ENCODE data around the gene ZEB1. TPM values are rescaled to one million over a fixed set of nuclear protein-coding genes. Genes with fewer than 3 reads are reported as not detected.
A peak's percentile ranks its signal among the peaks of the same experiment; 100 is the strongest.

ZEB1 gene
- total and polyA plus RNA-seq, 10 of the 15 experiments (the other 5 are each of a cell fraction or from before 2014, with no cell fraction given) = 10.4 to 35.6 (median 24.5) TPM

- Histone ChIP-seq H3K27me3 (replicated peaks in 1 of 2; ENCODE audit: control insufficient read depth in 2 of 2, insufficient read depth in 2 of 2, low read length in 1 of 2) (no peaks in the 10 kb centered on the region), H3K36me3 (ENCODE audit: control insufficient read depth in 2 of 2, insufficient read depth in 2 of 2, low read length in 1 of 2) (no peaks in the 10 kb centered on the region), H3K4me1 (ENCODE audit: control insufficient read depth, insufficient read depth, low read length) (peaks cover 25% of the 10 kb centered on the region), H2AFZ (ENCODE audit: control insufficient read depth, low read depth, low read length) (no peak overlapping the region), H3K9me3 (replicated peaks; ENCODE audit: control insufficient read depth, insufficient read depth, low read length) (peaks cover 2% of the 10 kb centered on the region), H3K4me3 (no peak overlapping the region), H3K9ac (ENCODE audit: control insufficient read depth, insufficient read depth, low read length) (no peak overlapping the region), H4K20me1 (ENCODE audit: control insufficient read depth, insufficient read depth) (no peaks in the 10 kb centered on the region), H3K79me2 (ENCODE audit: control insufficient read depth, insufficient read depth, low read length) (peaks cover 96% of the 10 kb centered on the region), H3K4me2 (ENCODE audit: control insufficient read depth, insufficient read depth) (no peak overlapping the region), H3K27ac (ENCODE audit: control insufficient read depth, insufficient read depth) (no peak overlapping the region; the same call in 1 of the 2 replicates)
- CTCF ChIA-PET = interaction anchor here (0.6 to 4.3 kb wide), 12 partner anchors 12 to 602 kb away, joined by 3 to 20 read pairs (median 5); partner anchors contain the start of gene ZNF438
- RAD21 ChIA-PET (ENCODE audit: unreplicated experiment) = interaction anchor here (0.8 to 1.7 kb wide), 11 partner anchors 9 to 624 kb away, joined by 3 to 10 read pairs (median 4); no protein-coding TSS in a partner anchor
- SMC1A ChIA-PET (ENCODE audit: uncharacterized antibody, unreplicated experiment) = interaction anchor here (0.6 to 11.3 kb wide), 19 partner anchors 11 to 590 kb away, joined by 3 to 94 read pairs (median 3); partner anchors contain the start of gene ZNF438
- POLR2A ChIA-PET = interaction anchor here (1.0 to 2.0 kb wide), 3 partner anchors 30 to 36 kb away, joined by 3 to 5 read pairs (median 3); no protein-coding TSS in a partner anchor
- in situ Hi-C loops (cut with MboI) (no loop called here), intact Hi-C loops (cut with micrococcal nuclease; ENCODE audit: unreplicated experiment) (loop anchor here (2.0 kb wide), 1 partner anchor 33 kb away; no protein-coding TSS in a partner anchor)
- BruUV-seq (replicated peaks) = no TSS peak
- peak; percentile 73 for DNase-seq (ENCODE audit: low read depth, low spot score)
- peak; percentile 90 for ATAC-seq
- FAIRE-seq = peak; percentile 47
- TF ChIP-seq CEBPZ (IDR thresholded peaks at IDR 0.05; ENCODE audit: low read depth, low read length) = no peak
- no peak for TF ChIP-seq ESRRA (IDR thresholded peaks at IDR 0.05; ENCODE audit: low read length)
- no peak for TF ChIP-seq KLF5 (IDR thresholded peaks at IDR 0.05; ENCODE audit: partially characterized antibody)
- TF ChIP-seq SMARCA5 (IDR thresholded peaks at IDR 0.05) = no peak
- TF ChIP-seq SMAD5 (IDR thresholded peaks at IDR 0.05; ENCODE audit: low read depth) = no peak
- TF ChIP-seq NKRF (conservative IDR thresholded peaks at IDR 0.05) = no peak
- no peak for TF ChIP-seq E2F8 (IDR thresholded peaks at IDR 0.05; ENCODE audit: low read depth, partially characterized antibody)
- TF ChIP-seq E2F4 (IDR thresholded peaks at IDR 0.05; ENCODE audit: low read depth, low read length) = no peak
- TF ChIP-seq POLR2A (IDR thresholded peaks at IDR 0.05; ENCODE audit: low read depth, low read length) = no peak
- 0 out of 2 replicates have a peak, but pooled peaks have one; percentile 14 for TF ChIP-seq MEF2A (IDR thresholded peaks at IDR 0.05; ENCODE audit: insufficient read depth, low read depth, low read length)
- peak; percentile 84 for TF ChIP-seq BCL11A (IDR thresholded peaks at IDR 0.05; ENCODE audit: low read depth, low read length)
- TF ChIP-seq RAD51 (IDR thresholded peaks at IDR 0.05) = no peak
- no peak for TF ChIP-seq YY1 (IDR thresholded peaks at IDR 0.05; ENCODE audit: low read depth, low read length)
- 0 out of 2 replicates have a peak, but pooled peaks have one; percentile 58 for TF ChIP-seq RCOR1 (conservative IDR thresholded peaks at IDR 0.05; ENCODE audit: low read depth, low read length)
- no peak for TF ChIP-seq KDM1A (IDR thresholded peaks at IDR 0.05; ENCODE audit: borderline replicate concordance)
- no peak for TF ChIP-seq HCFC1 (IDR thresholded peaks at IDR 0.05; ENCODE audit: low read length)
- no peak for TF ChIP-seq SMAD1 (IDR thresholded peaks at IDR 0.05; ENCODE audit: low read depth, partially characterized antibody)
- no peak for TF ChIP-seq NBN (IDR thresholded peaks at IDR 0.05)
These were observed 34.6 kb downstream of the ZEB1 start for GRCh38 chr10:31353574-31353973.
